K562 (cell line): Measurements from ENCODE around the gene TJP2. TPM values are rescaled to one million over a fixed set of nuclear protein-coding genes. Genes with fewer than 3 reads are reported as not detected.

Source experiments
- ATAC-seq: fragments of 200-7000 bp; cut with Tn5 transposase; 3 replicates; pipeline ENCODE4 v1.9.1; 2020; ENCODE audit warnings: moderate library complexity
- BruUV-seq: library from RNA; stranded (reverse); fragments of 400-500 nt; replicated peaks from 2 replicates; lab custom pipeline; 2021; lab: Mats Ljungman, UMichigan
- CTCF ChIA-PET: fragments of 300-600 bp; formaldehyde crosslinking; extraction: SDS; loops from one replicate; lab custom pipeline; 2021; ENCODE audit warnings: low intra/inter-chr PET ratio; lab: Yijun Ruan, JAX
- POLR2A ChIA-PET: fragments of 300-600, 350-650 bp; sonication (Branson Sonifier 250); formaldehyde crosslinking; extraction: SDS; loops from one replicate; lab custom pipeline; 2021; ENCODE audit warnings: antibody characterized with exemption, inconsistent platforms; lab: Yijun Ruan, JAX
- DNase-seq, 4 experiments: peaks; one replicate each; pipeline versions ENCODE4 v3.0.0 to v3.0.0-alpha.2; 2011 to 2018; ENCODE audit warnings: low spot score in 3 of 4, mixed read lengths in 3 of 4; ENCODE audit errors: extremely low read depth in 1 of 4
- FAIRE-seq: peaks from 2 replicates; lab custom pipeline; 2011; peaks lifted over from hg19 to GRCh38; lab: Jason Lieb, UNC
- H2AFZ ChIP-seq: 2 replicates; pipeline ENCODE4 v1.6.0; 2011; ENCODE audit warnings: low read depth, low read length, control low read depth, inconsistent platforms
- H3K27ac ChIP-seq: fragments of 200-600 bp; 3 replicates; pipeline ENCODE4 v1.8.0; 2011; ENCODE audit warnings: low read depth, mild to moderate bottlenecking, control low read depth, inconsistent platforms, low read length, moderate library complexity, mixed read lengths; ENCODE audit errors: extremely low read depth
- H3K27me3 ChIP-seq, 2 experiments: fragments of 300-600 bp in 1 of 2; 2 replicates in 1 of 2; 3 replicates in 1 of 2; pipeline versions ENCODE4 v1.6.0 to v1.8.0; 2011; ENCODE audit warnings: inconsistent platforms in 2 of 2, low read length in 2 of 2, mild to moderate bottlenecking in 1 of 2, mixed read lengths in 1 of 2, moderate library complexity in 1 of 2; ENCODE audit not compliant: control insufficient read depth in 2 of 2, insufficient read depth in 2 of 2
- H3K36me3 ChIP-seq: fragments of 300-600 bp; 3 replicates; pipeline ENCODE4 v1.8.0; 2011; ENCODE audit warnings: mild to moderate bottlenecking, low read length, inconsistent platforms; ENCODE audit not compliant: control insufficient read depth, insufficient read depth
- H3K4me1 ChIP-seq, 2 experiments: fragments of 200-600 bp in 1 of 2; replicated peaks in 1 of 2; 2 replicates in 1 of 2; 3 replicates in 1 of 2; pipeline versions ENCODE4 v1.5.1 to v1.8.0; 2011; ENCODE audit warnings: inconsistent platforms in 2 of 2, low read length in 2 of 2, mild to moderate bottlenecking in 1 of 2, mixed read lengths in 1 of 2, moderate library complexity in 1 of 2; ENCODE audit not compliant: control insufficient read depth in 2 of 2, insufficient read depth in 2 of 2
- H3K4me2 ChIP-seq: 2 replicates; pipeline ENCODE4 v1.6.1; 2011; ENCODE audit warnings: low read length, control low read depth, inconsistent platforms, mixed read lengths; ENCODE audit not compliant: insufficient read depth
- H3K4me3 ChIP-seq: fragments of 200-600 bp; sonication (generic), shearing (Covaris generic); 2 replicates; pipeline ENCODE4 v1.5.1; 2016; ENCODE audit warnings: control low read depth, inconsistent platforms
- H3K79me2 ChIP-seq: fragments of 200-600 bp; 3 replicates; pipeline ENCODE4 v1.8.0; 2011; ENCODE audit warnings: low read length, inconsistent platforms; ENCODE audit not compliant: control insufficient read depth, insufficient read depth
- H3K9ac ChIP-seq, 2 experiments: 2 replicates each; pipeline versions ENCODE4 v1.6.0 to v1.6.1; 2011; ENCODE audit warnings: low read depth in 2 of 2, low read length in 2 of 2, control low read depth in 1 of 2, inconsistent platforms in 1 of 2, mild to moderate bottlenecking in 1 of 2, mixed read lengths in 1 of 2; ENCODE audit not compliant: insufficient read depth in 1 of 2
- H3K9me1 ChIP-seq: one replicate; pipeline ENCODE4 v1.6.0; 2011; ENCODE audit warnings: inconsistent platforms, mild to moderate bottlenecking, low read length, moderate library complexity; ENCODE audit not compliant: control insufficient read depth, insufficient read depth
- H3K9me3 ChIP-seq: replicated peaks from 2 replicates; pipeline ENCODE4 v1.5.1; 2011; ENCODE audit warnings: low read depth, low read length, inconsistent platforms; ENCODE audit not compliant: control insufficient read depth, insufficient read depth
- H4K20me1 ChIP-seq: replicated peaks from 2 replicates; pipeline ENCODE4 v1.6.1; 2011; ENCODE audit warnings: low read length, inconsistent platforms, mixed read lengths; ENCODE audit not compliant: control insufficient read depth, insufficient read depth
- ADNP ChIP-seq: fragments of 200-800 bp; sonication (Bioruptor generic); IDR thresholded peaks from 2 replicates; pipeline ENCODE4 v1.6.1; 2016; ENCODE audit warnings: missing genetic modification characterization, missing compliant biosample characterization
- CHCHD3 ChIP-seq: fragments of 250-450 bp; sonication (Bioruptor Pico); IDR thresholded peaks from 2 replicates; pipeline ENCODE4 v2.1.2; 2022; ENCODE audit warnings: mild to moderate bottlenecking
- CTCF ChIP-seq, 3 experiments: IDR thresholded peaks in 2 of 3; conservative IDR thresholded peaks in 1 of 3; 2 replicates each; pipeline ENCODE4 v1.5.1; 2011 to 2012; ENCODE audit warnings: low read length in 3 of 3, mild to moderate bottlenecking in 3 of 3, control low read depth in 2 of 3, improper control_type of control experiment in 1 of 3, inconsistent platforms in 1 of 3, low read depth in 1 of 3, mixed read lengths in 1 of 3, moderate library complexity in 1 of 3; ENCODE audit not compliant: insufficient read depth in 2 of 3
- HES1 ChIP-seq: fragments of 450-650 bp; IDR thresholded peaks from 2 replicates; pipeline ENCODE4 v1.6.1; 2016; ENCODE audit warnings: low read depth, mild to moderate bottlenecking, moderate library complexity
- IFI16 ChIP-seq: fragments of 250-450 bp; sonication (Bioruptor Pico); IDR thresholded peaks from 2 replicates; pipeline ENCODE4 v2.1.2; 2022; ENCODE audit warnings: mild to moderate bottlenecking, inconsistent platforms
- JUNB ChIP-seq: fragments of 450-650 bp; formaldehyde crosslinking; conservative IDR thresholded peaks from 2 replicates; pipeline ENCODE4 v1.4.0; 2020; ENCODE audit warnings: mild to moderate bottlenecking
- MEIS2 ChIP-seq: fragments of 450-650 bp; IDR thresholded peaks from 2 replicates; pipeline ENCODE4 v1.6.1; 2014; ENCODE audit warnings: mild to moderate bottlenecking; ENCODE audit not compliant: partially characterized antibody
- NFIC ChIP-seq: fragments of 450-650 bp; IDR thresholded peaks from 2 replicates; pipeline ENCODE4 v1.6.1; 2017; ENCODE audit warnings: mild to moderate bottlenecking, inconsistent platforms
- PCBP2 ChIP-seq: fragments of 200-400 bp; formaldehyde crosslinking; IDR thresholded peaks from 2 replicates; pipeline ENCODE4 v1.6.1; 2018; ENCODE audit warnings: low read length, low read depth, mild to moderate bottlenecking, moderate library complexity; ENCODE audit not compliant: poor library complexity, severe bottlenecking
- POLR2B ChIP-seq: fragments of 450-650 bp; IDR thresholded peaks from 2 replicates; pipeline ENCODE4 v1.6.1; 2018; ENCODE audit warnings: low read depth; ENCODE audit not compliant: partially characterized antibody
- RAD21 ChIP-seq, 2 experiments: fragments of 250-450 bp in 1 of 2; fragments of 450-650 bp in 1 of 2; sonication (Bioruptor Pico) in 1 of 2; formaldehyde crosslinking in 1 of 2; IDR thresholded peaks in 1 of 2; conservative IDR thresholded peaks in 1 of 2; 2 replicates each; pipeline versions ENCODE4 v1.4.0 to v1.8.0; 2020 to 2022; ENCODE audit warnings: mild to moderate bottlenecking in 2 of 2, moderate library complexity in 1 of 2
- SMARCE1 ChIP-seq: fragments of 450-650 bp; IDR thresholded peaks from 2 replicates; pipeline ENCODE4 v1.7.1; 2016; ENCODE audit warnings: mild to moderate bottlenecking
- UBTF ChIP-seq, 2 experiments: IDR thresholded peaks; 2 replicates each; pipeline ENCODE4 v1.6.1; 2012; ENCODE audit warnings: improper control_type of control experiment in 2 of 2, low read depth in 2 of 2, low read length in 2 of 2, borderline replicate concordance in 1 of 2
- ZC3H8 ChIP-seq: fragments of 450-650 bp; IDR thresholded peaks from 2 replicates; pipeline ENCODE4 v1.6.1; 2017
- ZNF583 ChIP-seq: fragments of 250-450 bp; sonication (Bioruptor Pico); IDR thresholded peaks from 2 replicates; pipeline ENCODE4 v1.4.0; 2020
- WGBS: fragments of 100-300 bp; shearing (Covaris generic); methylation state at CpG from one replicate; pipeline ENCODE4 v1.1.6; 2016; ENCODE audit warnings: low coverage, mixed read lengths; ENCODE audit not compliant: insufficient coverage; ENCODE audit errors: missing lambda C conversion rate; 5-methylcytosine and 5-hydroxymethylcytosine counted together
- in situ Hi-C: fragments of 300-500 bp; cut with MboI; formaldehyde crosslinking; loops from 4 replicates; pipeline ENCODE4 v1.15.0; 2018; ENCODE audit warnings: inconsistent platforms, mixed read lengths
- intact Hi-C: fragments of 100-400 bp; cut with micrococcal nuclease; formaldehyde crosslinking; loops from 2 replicates; pipeline ENCODE4 v1.14.2; 2022
- polyA plus RNA-seq, 8 experiments: library from polyadenylated mRNA; depleted of rRNA in 4 of 8; stranded (reverse) in 5 of 8; unstranded in 3 of 8; fragments of >200 nt; fragmentation: Nextera tagmentation in 2 of 8; fragmentation: Illumina TruSeq in 1 of 8; extraction: Ambion mirVana in 2 of 8; extraction: Trizol in 1 of 8; gene quantifications; 2 replicates each; pipeline versions ENCODE4 v1.2.1 to v1.2.3, GENCODE V29; 2011 to 2014; ENCODE audit warnings: inconsistent platforms in 1 of 8, missing spikeins in 1 of 8
- total RNA-seq, 7 experiments: library from RNA; depleted of rRNA in 6 of 7; stranded (reverse); fragments of >200 nt in 6 of 7; fragmentation: Illumina TruSeq in 2 of 7; extraction: Trizol in 2 of 7; gene quantifications; 2 replicates each; pipeline versions ENCODE4 v1.2.1 to v1.2.3, GENCODE V29; 2011 to 2021; ENCODE audit warnings: low replicate concordance in 1 of 7
- TF ChIP-seq, protein P1 (sequence below): fragments of 450-650 bp; conservative IDR thresholded peaks from 2 replicates; pipeline ENCODE4 v1.6.1; 2016; ENCODE audit warnings: missing genetic modification characterization, low read depth, mild to moderate bottlenecking, missing compliant biosample characterization, moderate library complexity

Gene TJP2
- total and polyA plus RNA-seq, 9 of the 15 experiments (the other 6 are each of a cell fraction or from before 2014, with no cell fraction given) = 4.0 to 24.1 (median 16.8) TPM

DNA sequence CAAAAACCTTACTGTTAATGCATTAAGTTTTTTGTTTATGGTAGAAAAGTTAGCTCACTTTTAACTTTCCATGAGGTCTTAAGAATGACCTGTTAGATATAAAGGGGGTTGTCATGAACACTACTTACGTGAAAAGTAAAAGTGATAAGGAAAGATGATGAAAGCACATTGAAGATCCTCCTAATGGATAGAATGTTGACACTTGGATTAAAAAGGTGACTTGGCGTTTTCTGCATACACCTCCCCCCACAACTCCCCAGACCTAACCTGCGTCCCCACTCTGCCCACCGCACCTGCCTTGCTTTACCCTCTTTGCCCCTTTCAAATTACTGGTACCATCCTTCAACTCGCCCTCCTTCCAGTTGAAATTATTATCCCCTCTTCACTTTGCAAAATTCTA, 32.0 kb downstream of the TJP2 start (continued):
- TF ChIP-seq UBTF (IDR thresholded peaks at IDR 0.05; ENCODE audit: borderline replicate concordance in 1 of 2, low read depth in 2 of 2, low read length in 2 of 2) (no peak), SMARCE1 (peak; percentile 66; the same call in 1 of the 2 replicates), HES1 (0 out of 2 replicates have a peak, but pooled peaks have one; percentile 1), IFI16 (CRISPR knock-in tag) (no peak), RAD21 (CRISPR knock-in tag; conservative IDR thresholded peaks at IDR 0.05 in 1 of 2, IDR thresholded peaks at IDR 0.05 in 1 of 2) (no peak)

DNA sequence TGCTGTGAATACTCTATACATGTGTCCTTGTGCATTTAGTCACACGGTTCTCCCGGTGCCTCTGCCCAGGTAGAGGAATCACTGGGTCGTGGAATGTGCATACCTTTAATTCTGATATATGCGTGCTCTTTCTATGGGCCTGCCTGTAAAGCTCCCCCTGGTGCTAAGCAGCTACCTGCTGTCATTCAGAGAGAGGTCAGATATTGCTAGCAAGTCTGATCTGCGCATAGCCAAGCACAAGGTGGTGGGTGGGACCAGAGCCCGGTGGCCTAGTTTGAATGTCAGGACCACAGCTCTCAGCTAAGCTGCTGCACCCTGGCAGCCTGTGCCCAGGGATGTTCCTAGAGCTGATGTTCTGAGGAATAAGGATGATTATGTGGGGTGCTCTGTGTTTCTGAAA, 33.4 kb downstream of the TJP2 start:
- 22% methylated on average over 6 of the region's 6 CpGs for WGBS
- Histone ChIP-seq H4K20me1 (no peaks in the 10 kb centered on the region), H3K9me3 (no peaks in the 10 kb centered on the region), H3K79me2 (peaks cover 26% of the 10 kb centered on the region), H3K27me3 (no peaks in the 10 kb centered on the region), H3K36me3 (no peaks in the 10 kb centered on the region), H3K4me3 (no peak overlapping the region), H3K27ac (no peak overlapping the region), H3K4me1 (peaks cover 6 to 30% of the 10 kb centered on the region in 2 experiments; a peak in 3 of 5 replicates), H3K9ac (no peak overlapping the region), H3K9me1 (no peaks in the 10 kb centered on the region), H3K4me2 (no peak overlapping the region), H2AFZ (no peak overlapping the region)
- BruUV-seq = no TSS peak
- ATAC-seq = peak; percentile 88
- in situ Hi-C loops (no loop called here), intact Hi-C loops (no loop called here)
- FAIRE-seq = peak; percentile 75
- DNase-seq = peak in 2 of 4 experiments; percentile 28 to 41
- ChIA-PET CTCF (interaction anchor here (1.2 kb wide), 1 partner anchor 153 kb away, joined by 4 read pairs; no protein-coding TSS in a partner anchor), POLR2A (interaction anchor here (0.7 to 1.6 kb wide), 6 partner anchors 9 to 604 kb away, joined by 3 to 5 read pairs (median 4); no protein-coding TSS in a partner anchor)
- TF ChIP-seq MEIS2 (peak; percentile 34), PCBP2 (no peak), ZNF583 (CRISPR knock-in tag) (no peak), ADNP (tag) (no peak), CHCHD3 (CRISPR knock-in tag) (no peak), NFIC (no peak), POLR2B (no peak), ZC3H8 (no peak), CTCF (IDR thresholded peaks at IDR 0.05 in 2 of 3, conservative IDR thresholded peaks at IDR 0.05 in 1 of 3; ENCODE audit: insufficient read depth in 2 of 3, low read depth in 1 of 3, low read length in 3 of 3) (peak; percentile 25 to 41 (median 34); a peak in 2 of 6 replicates), JUNB (CRISPR knock-in tag) (no peak)
- TF ChIP-seq, protein P1, sequence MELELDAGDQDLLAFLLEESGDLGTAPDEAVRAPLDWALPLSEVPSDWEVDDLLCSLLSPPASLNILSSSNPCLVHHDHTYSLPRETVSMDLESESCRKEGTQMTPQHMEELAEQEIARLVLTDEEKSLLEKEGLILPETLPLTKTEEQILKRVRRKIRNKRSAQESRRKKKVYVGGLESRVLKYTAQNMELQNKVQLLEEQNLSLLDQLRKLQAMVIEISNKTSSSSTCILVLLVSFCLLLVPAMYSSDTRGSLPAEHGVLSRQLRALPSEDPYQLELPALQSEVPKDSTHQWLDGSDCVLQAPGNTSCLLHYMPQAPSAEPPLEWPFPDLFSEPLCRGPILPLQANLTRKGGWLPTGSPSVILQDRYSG (tag) = no peak
